H1 (cell line): ENCODE results near the gene NXPH1. TPM values are rescaled to one million over a fixed set of nuclear protein-coding genes. Genes with fewer than 3 reads are reported as not detected.

Experiments
- CTCF ChIA-PET: fragments of 300-600 bp; sonication (Branson Sonifier 250); formaldehyde crosslinking; loops from one replicate; lab custom pipeline; 2021; ENCODE audit not compliant: partially characterized antibody; lab: Charles Lee
- POLR2A ChIA-PET: fragments of 300-600 bp; sonication (Branson Sonifier 250); formaldehyde crosslinking; loops from one replicate; lab custom pipeline; 2021; ENCODE audit warnings: inconsistent platforms; ENCODE audit not compliant: partially characterized antibody; lab: Charles Lee
- DNase-seq, 2 experiments: peaks; one replicate each; pipeline versions ENCODE4 v3.0.0 to v3.0.0-alpha.2; 2010 to 2022; ENCODE audit warnings: low spot score in 2 of 2, low read depth in 1 of 2, mixed read lengths in 1 of 2
- FAIRE-seq: peaks from 2 replicates; lab custom pipeline; 2011; peaks lifted over from hg19 to GRCh38; lab: Jason Lieb, UNC
- H2AFZ ChIP-seq: 2 replicates; pipeline ENCODE4 v1.8.1; 2012; ENCODE audit warnings: low read length, inconsistent platforms
- H2AK5ac ChIP-seq: 2 replicates; pipeline ENCODE4 v1.6.1; 2013; ENCODE audit warnings: low read depth, low read length
- H2BK120ac ChIP-seq: replicated peaks from 2 replicates; pipeline ENCODE3; 2013; ENCODE audit warnings: low read depth, low read length, inconsistent platforms
- H2BK12ac ChIP-seq: 2 replicates; pipeline ENCODE4 v1.6.1; 2013; ENCODE audit warnings: low read depth, low read length
- H2BK15ac ChIP-seq: 2 replicates; pipeline ENCODE4 v1.6.1; 2013; ENCODE audit warnings: low read length
- H2BK20ac ChIP-seq: 2 replicates; pipeline ENCODE4 v1.6.1; 2013; ENCODE audit warnings: low read length
- H2BK5ac ChIP-seq: 2 replicates; pipeline ENCODE4 v1.6.1; 2013; ENCODE audit warnings: low read depth, low read length
- H3K14ac ChIP-seq: 2 replicates; pipeline ENCODE4 v1.6.1; 2013; ENCODE audit warnings: inconsistent platforms; ENCODE audit not compliant: insufficient read length
- H3K18ac ChIP-seq: 2 replicates; pipeline ENCODE4 v1.6.1; 2013; ENCODE audit warnings: low read length; ENCODE audit errors: extremely low read depth
- H3K23ac ChIP-seq: 2 replicates; pipeline ENCODE4 v1.6.1; 2013; ENCODE audit warnings: inconsistent platforms; ENCODE audit not compliant: insufficient read length
- H3K23me2 ChIP-seq: 2 replicates; pipeline ENCODE4 v1.6.1; 2013; ENCODE audit warnings: low read depth, low read length
- H3K27ac ChIP-seq: 2 replicates; pipeline ENCODE4 v1.6.1; 2011; ENCODE audit warnings: low read depth, low read length, inconsistent platforms
- H3K27me3 ChIP-seq, 4 experiments: replicated peaks in 1 of 4; 1 replicate in 1 of 4; 2 replicates in 3 of 4; pipeline versions ENCODE4 v1.6.1 to v1.8.1; 2011 to 2013; ENCODE audit warnings: low read length in 3 of 4, mild to moderate bottlenecking in 3 of 4, inconsistent platforms in 2 of 4, mixed read lengths in 2 of 4, moderate library complexity in 1 of 4; ENCODE audit not compliant: control insufficient read depth in 3 of 4, insufficient read depth in 3 of 4; ENCODE audit errors: extremely low read depth in 1 of 4
- H3K36me3 ChIP-seq, 4 experiments: 2 replicates each; pipeline versions ENCODE4 v1.6.1 to v1.8.1; 2011 to 2013; ENCODE audit warnings: mild to moderate bottlenecking in 4 of 4, low read length in 3 of 4, moderate library complexity in 2 of 4, control low read depth in 1 of 4, inconsistent platforms in 1 of 4; ENCODE audit not compliant: insufficient read depth in 4 of 4, control insufficient read depth in 2 of 4
- H3K4ac ChIP-seq: replicated peaks from 2 replicates; pipeline ENCODE3; 2013; ENCODE audit warnings: low read length, low read depth, mixed read lengths, inconsistent platforms; ENCODE audit not compliant: insufficient read length
- H3K4me1 ChIP-seq, 4 experiments: replicated peaks in 1 of 4; 1 replicate in 1 of 4; 2 replicates in 3 of 4; pipeline versions ENCODE4 v1.6.1 to v1.8.1; 2011 to 2013; ENCODE audit warnings: low read length in 3 of 4, inconsistent platforms in 2 of 4, mixed read lengths in 1 of 4; ENCODE audit not compliant: insufficient read depth in 4 of 4, control insufficient read depth in 3 of 4
- H3K4me2 ChIP-seq, 2 experiments: 2 replicates each; pipeline versions ENCODE4 v1.6.1 to v1.8.1; 2011 to 2013; ENCODE audit warnings: low read depth in 2 of 2, low read length in 2 of 2, control low read depth in 1 of 2, inconsistent platforms in 1 of 2, mild to moderate bottlenecking in 1 of 2; ENCODE audit not compliant: insufficient read depth in 1 of 2
- H3K4me3 ChIP-seq, 4 experiments: fragments of 200-600, 300-600 bp in 1 of 4; sonication (generic), shearing (Covaris generic), sonication (Bioruptor Twin) in 1 of 4; 2 replicates each; pipeline versions ENCODE4 v1.5.1 to v1.8.1; 2011 to 2016; ENCODE audit warnings: low read length in 4 of 4, low read depth in 3 of 4, control low read depth in 2 of 4, inconsistent platforms in 2 of 4, mild to moderate bottlenecking in 2 of 4, mixed read lengths in 1 of 4, moderate library complexity in 1 of 4; ENCODE audit not compliant: insufficient read depth in 2 of 4; ENCODE audit errors: extremely low read depth in 1 of 4
- H3K56ac ChIP-seq: replicated peaks from 2 replicates; pipeline ENCODE3; 2013; ENCODE audit warnings: low read depth, mild to moderate bottlenecking, mixed read lengths, low read length, inconsistent platforms; ENCODE audit not compliant: insufficient read length
- H3K79me1 ChIP-seq: 2 replicates; pipeline ENCODE4 v1.6.1; 2013; ENCODE audit warnings: low read depth, low read length, control low read depth
- H3K79me2 ChIP-seq, 2 experiments: 2 replicates each; pipeline versions ENCODE4 v1.6.1 to v1.8.1; 2012 to 2013; ENCODE audit warnings: low read length in 2 of 2, mild to moderate bottlenecking in 2 of 2, inconsistent platforms in 1 of 2; ENCODE audit not compliant: insufficient read depth in 2 of 2, control insufficient read depth in 1 of 2
- H3K9ac ChIP-seq, 4 experiments: replicated peaks in 1 of 4; 1 replicate in 1 of 4; 2 replicates in 3 of 4; pipeline versions ENCODE4 v1.6.1 to v1.8.1; 2011 to 2013; ENCODE audit warnings: low read depth in 3 of 4, low read length in 3 of 4, control low read depth in 2 of 4, mild to moderate bottlenecking in 2 of 4, moderate library complexity in 2 of 4, inconsistent platforms in 1 of 4; ENCODE audit errors: extremely low read depth in 1 of 4
- H3K9me3 ChIP-seq, 2 experiments: 2 replicates each; pipeline versions ENCODE4 v1.6.1 to v1.8.1; 2012 to 2013; ENCODE audit warnings: mild to moderate bottlenecking in 2 of 2, moderate library complexity in 2 of 2, control low read depth in 1 of 2, inconsistent platforms in 1 of 2, low read depth in 1 of 2, low read length in 1 of 2, mixed read lengths in 1 of 2; ENCODE audit not compliant: insufficient read depth in 2 of 2
- H4K20me1 ChIP-seq, 2 experiments: replicated peaks in 1 of 2; 2 replicates each; pipeline versions ENCODE3 to v1.8.1; 2011 to 2013; ENCODE audit warnings: inconsistent platforms in 2 of 2, low read length in 2 of 2, mild to moderate bottlenecking in 1 of 2; ENCODE audit not compliant: insufficient read depth in 2 of 2, control insufficient read depth in 1 of 2
- H4K5ac ChIP-seq: 2 replicates; pipeline ENCODE4 v1.6.1; 2013; ENCODE audit warnings: low read length, low read depth, mixed read lengths, inconsistent platforms; ENCODE audit not compliant: insufficient read length
- H4K8ac ChIP-seq: 2 replicates; pipeline ENCODE4 v1.8.0; 2013; ENCODE audit warnings: mild to moderate bottlenecking, moderate library complexity, low read length, inconsistent platforms; ENCODE audit not compliant: insufficient read depth; ENCODE audit errors: extremely low read depth
- H4K91ac ChIP-seq: replicated peaks from 2 replicates; pipeline ENCODE3; 2013; ENCODE audit warnings: low read length, mixed read lengths, inconsistent platforms; ENCODE audit not compliant: insufficient read length
- CBX5 ChIP-seq: fragments of 300-800, 300-1000 bp; sonication (generic); IDR thresholded peaks from 2 replicates; pipeline ENCODE4 v1.7.1; 2016; ENCODE audit warnings: antibody characterized with exemption, low read length, low read depth
- E2F6 ChIP-seq: IDR thresholded peaks from 2 replicates; pipeline ENCODE4 v1.6.1; 2012; ENCODE audit warnings: inconsistent platforms
- WGBS, 2 experiments: shearing (Covaris generic) in 1 of 2; methylation state at CpG; one replicate each; pipeline versions ENCODE4 v1.1.6 to v1.1.7; 2013 to 2015; ENCODE audit warnings: low lambda C conversion rate in 2 of 2, mixed read lengths in 2 of 2, inconsistent platforms in 1 of 2, low coverage in 1 of 2, missing lambda C conversion rate in 1 of 2; ENCODE audit not compliant: insufficient replicate concordance in 2 of 2, insufficient coverage in 1 of 2, insufficient read length in 1 of 2; ENCODE audit errors: extremely low coverage in 1 of 2, missing lambda C conversion rate in 1 of 2; 5-methylcytosine and 5-hydroxymethylcytosine counted together
- polyA plus RNA-seq, 7 experiments: library from polyadenylated mRNA; depleted of rRNA in 3 of 7; stranded (reverse) in 5 of 7; unstranded in 2 of 7; fragments of >200 nt in 5 of 7; fragments of 200-250 nt in 2 of 7; gene quantifications; 1 replicate in 5 of 7; 2 replicates in 1 of 7; 4 replicates in 1 of 7; pipeline versions ENCODE4 v1.2.1 to v1.2.3, GENCODE V29; 2011 to 2013; ENCODE audit warnings: missing spikeins in 2 of 7, mixed read lengths in 2 of 7
- total RNA-seq: library from RNA; stranded (reverse); fragmentation: NEBNext Ultra II Directional; extraction: Animal tissue kit (Norgen Biotek cat#: 25700); gene quantifications from 2 replicates; pipeline ENCODE4 v1.2.1, GENCODE V29; 2021

The NXPH1 gene
- total and polyA plus RNA-seq, 2 of the 8 experiments (the other 6 are each of a cell fraction or from before 2014, with no cell fraction given) = 0.14 to 1.0 TPM

- Histone ChIP-seq H3K56ac (no peak overlapping the region), H2BK20ac (no peak overlapping the region), H3K36me3 (no peaks in the 10 kb centered on the region), H3K23ac (no peak overlapping the region), H2BK5ac (no peak overlapping the region), H3K79me2 (no peaks in the 10 kb centered on the region), H4K5ac (no peak overlapping the region), H2AK5ac (no peak overlapping the region), H3K14ac (no peak overlapping the region), H3K23me2 (no peaks in the 10 kb centered on the region), H3K79me1 (no peaks in the 10 kb centered on the region), H4K20me1 (no peaks in the 10 kb centered on the region), H3K9me3 (no peaks in the 10 kb centered on the region; a peak in 1 of 4 replicates), H4K91ac (no peak overlapping the region), H3K27ac (no peak overlapping the region), H2AFZ (no peak overlapping the region), H3K4ac (no peak overlapping the region), H4K8ac (no peak overlapping the region), H2BK120ac (no peak overlapping the region), H3K4me1 (no peaks in the 10 kb centered on the region), H3K27me3 (no peaks in the 10 kb centered on the region), H3K9ac (no peak overlapping the region), H3K4me3 (no peak overlapping the region), H3K4me2 (no peak overlapping the region), H2BK15ac (no peak overlapping the region), H3K18ac (no peak overlapping the region), H2BK12ac (no peak overlapping the region)
- 92% methylated on average over 5 of the region's 5 CpGs; no CpG with 5 or more reads in 1 of the 2 experiments for WGBS, 2 experiments
- CTCF ChIA-PET = interaction anchor here (0.7 to 1.2 kb wide), 6 partner anchors 11 to 142 kb away, joined by 3 to 4 read pairs (median 3); no protein-coding TSS in a partner anchor
- TF ChIP-seq E2F6 = no peak
- TF ChIP-seq CBX5 = no peak
- no peak for FAIRE-seq
- DNase-seq = no peak
- POLR2A ChIA-PET = no interaction called here
Observed at GRCh38 chr7:8581842-8582241, 148.4 kb downstream of the NXPH1 start.
